NB4 (cell line): ENCODE data around the gene UNC13D.

Experiments used
- CTCF ChIP-seq: IDR thresholded peaks from one replicate; pipeline ENCODE4 v1.5.1; 2012; ENCODE audit warnings: low read depth, low read length
- MAX ChIP-seq: IDR thresholded peaks from 2 replicates; pipeline ENCODE4 v1.6.1; 2011; ENCODE audit warnings: low read depth, low read length

GRCh38 chr17:75803883-75804282, 40.3 kb downstream of the UNC13D start:
- TF ChIP-seq MAX (no peak), CTCF (no peak)
